NCI-H345 (cell line): ENCODE measurements around the gene TAS2R14.

Experiments used
- DNase-seq: peaks from one replicate; lab custom pipeline; 2025; lab: John Stamatoyannopoulos, UW

Gene TAS2R14, protein sequence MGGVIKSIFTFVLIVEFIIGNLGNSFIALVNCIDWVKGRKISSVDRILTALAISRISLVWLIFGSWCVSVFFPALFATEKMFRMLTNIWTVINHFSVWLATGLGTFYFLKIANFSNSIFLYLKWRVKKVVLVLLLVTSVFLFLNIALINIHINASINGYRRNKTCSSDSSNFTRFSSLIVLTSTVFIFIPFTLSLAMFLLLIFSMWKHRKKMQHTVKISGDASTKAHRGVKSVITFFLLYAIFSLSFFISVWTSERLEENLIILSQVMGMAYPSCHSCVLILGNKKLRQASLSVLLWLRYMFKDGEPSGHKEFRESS

DNA sequence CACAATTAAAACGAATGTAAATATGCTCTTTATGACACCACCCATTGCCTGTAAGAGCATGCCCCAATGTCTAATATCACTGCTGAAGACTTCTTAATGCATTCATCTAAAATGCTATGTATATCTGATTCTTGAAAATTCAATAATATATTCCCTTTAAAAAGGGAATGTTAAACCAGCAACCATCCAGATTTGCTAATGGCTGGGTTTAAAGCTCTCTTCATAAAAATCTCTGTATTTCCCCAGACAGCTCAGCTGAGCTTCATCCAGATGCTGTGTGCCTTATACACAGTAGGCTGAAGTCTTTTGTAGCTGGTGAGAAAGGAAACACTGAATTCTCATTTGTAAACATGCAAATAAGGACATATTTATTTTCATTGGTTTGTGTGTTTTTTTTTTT, at the start of gene TAS2R14:
Gene TAS2R14, minus strand, starts transcription at position 101 of the 400 bp plus-strand sequence. Its CDS starts 56 bp downstream, at position 45.
- DNase-seq = no peak

DNA sequence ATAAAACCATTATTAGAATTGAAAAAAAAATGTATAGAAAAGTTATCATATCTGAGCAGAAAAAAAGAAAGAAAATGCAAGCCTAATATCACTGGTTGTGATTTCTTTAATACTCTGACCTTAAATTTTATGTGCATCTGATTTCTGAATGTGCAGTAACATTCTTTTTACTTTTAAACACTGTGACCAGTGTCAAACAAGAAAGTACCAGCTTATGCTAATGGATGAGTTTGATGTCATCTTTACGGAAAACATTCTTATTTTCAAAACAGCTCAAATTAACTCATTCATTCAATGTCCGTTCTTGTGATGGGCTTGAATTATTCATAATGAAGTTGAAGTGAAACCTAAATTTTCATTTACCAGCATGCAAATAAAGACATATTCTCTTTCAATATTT, 47.7 kb upstream of the TAS2R14 start, which contains the start of gene TAS2R50:
Gene TAS2R50, minus strand, starts transcription at position 101 of the 400 bp plus-strand sequence. Its CDS starts 52 bp downstream, at position 49.
- DNase-seq = no peak

DNA sequence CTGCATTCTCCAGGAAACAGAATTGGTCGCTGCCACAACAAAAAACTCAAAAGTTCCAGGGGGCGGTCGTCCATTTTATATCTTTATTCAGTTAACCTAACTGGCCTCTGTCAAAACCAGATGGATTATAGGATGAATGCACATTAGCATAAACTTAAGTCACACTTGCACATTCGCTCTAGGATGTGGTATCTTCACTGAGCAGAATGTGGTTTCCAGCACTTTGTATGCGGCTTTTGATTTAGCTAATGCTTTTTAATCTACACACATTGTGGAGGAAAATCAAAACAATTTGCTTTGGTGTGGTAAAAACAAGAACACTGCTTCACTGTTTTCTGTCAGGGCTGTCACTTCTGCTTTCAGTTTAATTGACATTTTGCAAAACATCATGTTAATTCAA, 43.2 kb upstream of the TAS2R14 start:
- no peak for DNase-seq

DNA sequence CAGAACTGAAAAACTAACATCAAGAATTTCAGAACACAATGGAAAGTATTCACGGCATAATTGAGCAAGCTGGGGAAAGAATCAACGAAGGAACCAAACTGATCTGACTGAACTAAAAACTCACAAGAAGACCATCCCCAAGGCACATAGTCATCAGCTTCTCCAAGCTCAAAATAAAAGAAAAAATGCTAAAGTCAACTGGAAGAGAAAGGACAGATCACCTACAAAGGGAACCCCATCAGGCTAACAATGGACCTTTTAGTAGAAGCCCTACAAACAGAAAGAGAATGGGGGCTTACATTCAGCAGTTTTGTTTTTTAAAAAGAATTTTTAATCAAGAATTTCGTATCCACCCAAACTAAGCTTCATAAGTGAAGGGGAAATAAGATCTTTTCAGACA, 35.9 kb upstream of the TAS2R14 start:
- no peak for DNase-seq

DNA sequence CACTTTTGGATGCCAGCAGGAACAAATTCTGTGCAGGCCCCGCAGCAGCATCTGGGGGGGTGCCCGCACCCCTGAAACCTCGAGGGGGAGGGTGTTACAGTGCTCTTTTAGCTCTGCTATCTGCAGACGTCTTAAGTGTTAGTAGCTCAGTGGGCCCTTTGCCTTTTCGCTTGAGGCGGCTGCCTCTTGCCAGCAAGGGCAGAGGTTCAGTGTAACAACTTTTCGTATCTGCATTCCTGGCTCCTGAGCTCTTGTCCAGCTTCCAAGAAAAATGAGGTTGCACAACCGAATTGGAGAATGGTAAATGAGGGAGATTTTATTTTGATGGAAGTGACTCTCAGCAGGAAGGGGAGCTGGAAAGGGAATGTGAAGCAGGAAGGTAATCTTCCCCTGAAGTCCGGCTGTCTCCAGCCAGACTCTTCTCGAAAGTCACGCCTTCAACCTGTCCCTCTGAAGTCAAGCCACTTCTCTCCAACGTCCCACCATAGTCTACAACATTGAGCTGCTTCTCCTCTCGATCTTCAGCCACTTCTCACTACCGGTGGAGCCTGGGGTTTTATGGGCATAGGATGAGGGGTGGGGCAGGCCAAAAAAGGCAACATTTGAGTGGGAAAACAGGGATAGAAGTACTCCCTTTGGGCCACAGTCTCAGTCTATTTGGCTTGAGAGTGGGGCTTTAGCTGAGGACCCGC, 29.8 kb upstream of the TAS2R14 start:
- DNase-seq = no peak

DNA sequence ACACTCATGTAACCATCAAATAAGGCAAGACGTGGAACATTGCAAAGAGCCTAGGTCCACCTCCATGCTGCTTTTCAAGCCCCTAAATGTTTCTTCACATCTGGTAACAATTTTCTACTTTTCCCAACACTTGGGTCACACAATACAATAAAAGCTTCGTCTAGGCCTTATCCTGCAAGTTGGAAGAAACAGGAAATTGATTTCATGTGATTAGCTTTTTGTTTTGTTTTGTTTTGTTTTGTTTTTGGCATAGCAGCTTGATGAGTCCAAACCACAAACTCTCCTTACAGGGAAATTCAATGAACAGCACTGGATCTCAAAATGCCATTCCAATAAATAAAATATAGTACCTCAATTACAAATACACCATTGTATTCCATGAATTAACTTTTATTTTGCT, 28.3 kb upstream of the TAS2R14 start:
- no peak for DNase-seq

DNA sequence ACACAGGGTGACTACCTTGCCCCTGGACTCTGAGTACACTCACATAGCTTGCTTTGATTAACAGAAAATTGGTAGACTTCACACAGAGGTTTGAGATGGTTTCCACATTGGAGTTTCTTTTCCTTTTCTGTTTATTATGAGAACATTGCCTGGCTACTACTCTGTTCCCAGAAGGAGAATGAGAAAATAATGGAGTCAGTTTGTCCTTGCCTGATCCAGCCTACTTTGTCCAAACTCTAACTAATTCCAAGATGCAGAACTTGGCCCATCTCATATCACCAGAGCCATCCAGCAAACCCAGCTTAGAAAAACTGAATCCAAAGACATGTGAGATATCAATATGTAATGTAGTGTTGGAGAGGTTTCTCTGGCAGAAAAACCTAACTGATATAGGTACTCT, 27.3 kb upstream of the TAS2R14 start:
- DNase-seq = no peak

DNA sequence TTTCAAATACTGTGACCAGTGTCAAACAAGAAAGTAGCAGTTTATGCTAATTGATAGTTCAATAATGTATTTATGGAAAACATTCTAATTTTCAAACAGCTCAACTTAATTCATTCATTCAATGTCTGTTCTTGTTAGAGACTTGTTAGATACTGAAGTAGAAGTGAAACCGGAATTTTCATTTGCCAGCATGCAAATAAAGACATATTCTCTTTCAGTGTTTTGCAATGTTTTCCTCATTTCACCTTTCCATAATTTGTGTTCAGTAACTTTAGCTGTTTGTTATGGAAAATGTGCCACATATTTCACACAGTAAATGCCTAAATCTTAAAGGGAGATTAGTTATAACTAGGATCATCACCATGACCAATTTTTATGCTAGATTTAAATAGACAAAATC, 26.4 kb upstream of the TAS2R14 start:
- DNase-seq = no peak

DNA sequence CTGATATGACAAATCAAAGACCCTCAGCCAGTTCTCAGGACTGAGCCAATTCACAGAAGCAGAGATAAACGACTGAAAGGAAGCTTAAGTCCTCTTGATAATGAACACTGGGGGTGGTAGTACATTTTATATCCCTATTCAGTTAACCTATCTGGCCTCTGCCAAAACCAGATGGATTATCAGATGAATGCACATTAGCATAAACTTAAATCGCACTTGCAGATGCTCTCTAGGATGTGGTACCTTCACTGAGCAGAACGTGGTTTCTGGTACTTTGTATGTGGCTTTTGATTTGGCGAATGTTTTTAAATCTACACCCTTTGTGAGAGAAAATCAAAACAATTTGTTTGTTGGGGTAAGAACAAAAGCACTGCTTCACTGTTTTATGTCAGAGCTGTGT, 21.1 kb upstream of the TAS2R14 start:
- DNase-seq = no peak

DNA sequence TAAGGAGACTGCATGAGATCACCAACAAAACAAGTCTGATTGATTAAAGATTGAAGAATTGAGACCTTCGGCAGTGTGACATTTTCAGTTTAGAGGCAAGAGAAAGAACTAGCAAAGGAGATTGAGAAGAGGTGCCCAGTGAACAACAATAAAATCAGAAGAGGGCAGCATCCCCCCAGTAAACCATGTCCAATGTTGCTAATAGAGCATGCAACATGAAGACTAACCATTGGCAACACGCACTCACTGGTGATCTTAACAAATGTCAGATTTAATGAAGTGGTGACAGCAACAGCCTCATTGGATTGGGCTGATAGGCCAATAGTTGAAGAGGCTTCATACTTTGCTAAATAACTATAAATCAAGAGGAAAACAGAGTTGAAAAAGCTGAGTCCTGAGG, 20.7 kb upstream of the TAS2R14 start:
- no peak for DNase-seq

DNA sequence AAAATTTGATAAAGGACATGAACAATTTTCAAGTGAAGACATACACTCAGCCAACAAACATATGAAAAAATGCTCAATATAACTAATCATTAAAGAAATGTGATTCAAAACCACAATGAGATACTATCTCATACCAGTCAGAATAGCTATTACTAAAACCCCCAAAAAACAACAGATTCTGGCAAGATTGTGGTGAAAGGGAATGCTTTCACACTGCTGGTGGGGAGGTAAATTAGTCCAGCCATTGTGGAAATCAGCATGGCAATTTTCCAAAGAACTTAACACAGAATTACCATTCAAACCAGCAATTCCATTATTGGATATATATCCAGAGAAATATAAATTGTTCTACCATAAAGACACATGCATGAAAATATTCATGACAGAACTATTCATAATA, 18.7 kb upstream of the TAS2R14 start:
- no peak for DNase-seq

DNA sequence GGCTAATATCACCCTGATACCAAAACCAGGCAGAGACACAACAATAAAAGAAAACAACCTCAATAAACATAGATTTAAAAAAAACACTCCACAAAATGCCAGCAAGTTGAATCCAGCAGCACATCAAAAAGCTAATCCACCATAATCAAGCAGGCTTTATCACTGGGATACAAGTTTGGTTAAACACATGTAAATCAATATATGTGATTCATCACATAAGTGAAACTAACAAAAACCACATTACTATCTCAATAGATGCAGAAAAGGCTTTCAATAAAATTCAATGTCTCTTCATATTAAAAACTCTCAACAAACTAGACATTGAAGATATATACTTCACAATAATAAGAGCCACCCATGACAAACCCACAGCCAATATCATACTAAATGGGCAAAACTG, 17.0 kb upstream of the TAS2R14 start:
- DNase-seq = no peak

DNA sequence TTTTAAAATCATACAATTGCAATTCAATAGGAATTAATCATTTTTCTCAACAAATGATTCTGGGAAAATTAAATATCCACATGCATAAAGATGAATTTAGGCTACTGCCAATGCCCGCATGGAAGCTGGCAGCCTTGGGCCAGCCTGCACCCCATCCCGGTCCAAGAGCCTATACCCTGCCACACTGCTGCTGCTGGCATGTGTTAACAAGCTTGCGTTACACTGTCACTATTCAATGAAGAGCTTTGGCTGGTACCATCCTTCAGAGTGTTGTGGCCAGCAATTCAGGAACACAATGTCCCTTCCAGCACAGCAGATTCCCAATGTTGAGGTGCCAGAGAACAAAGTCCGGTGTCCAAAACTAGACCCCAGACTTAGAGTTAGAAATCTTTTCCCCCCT, 13.6 kb upstream of the TAS2R14 start:
- no peak for DNase-seq

DNA sequence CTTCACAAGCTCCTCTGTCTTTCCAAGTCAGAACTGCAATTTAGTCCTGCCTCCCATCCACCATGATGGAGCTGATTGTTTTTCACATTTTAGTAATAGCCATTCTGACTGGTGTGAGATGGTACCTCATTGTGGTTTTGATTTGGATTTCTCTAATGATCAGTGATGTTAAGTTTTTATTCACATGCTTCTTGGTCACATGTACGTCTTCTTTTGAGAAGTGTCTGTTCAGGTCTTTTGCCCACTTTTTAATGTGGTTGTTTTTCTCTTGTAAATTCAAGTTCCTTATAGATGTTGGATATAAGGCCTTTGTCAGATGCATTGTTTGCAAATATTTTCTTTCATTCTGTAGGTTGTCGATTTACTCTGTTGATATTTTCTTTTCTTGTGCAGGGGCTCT, 4.1 kb upstream of the TAS2R14 start:
- no peak for DNase-seq

DNA sequence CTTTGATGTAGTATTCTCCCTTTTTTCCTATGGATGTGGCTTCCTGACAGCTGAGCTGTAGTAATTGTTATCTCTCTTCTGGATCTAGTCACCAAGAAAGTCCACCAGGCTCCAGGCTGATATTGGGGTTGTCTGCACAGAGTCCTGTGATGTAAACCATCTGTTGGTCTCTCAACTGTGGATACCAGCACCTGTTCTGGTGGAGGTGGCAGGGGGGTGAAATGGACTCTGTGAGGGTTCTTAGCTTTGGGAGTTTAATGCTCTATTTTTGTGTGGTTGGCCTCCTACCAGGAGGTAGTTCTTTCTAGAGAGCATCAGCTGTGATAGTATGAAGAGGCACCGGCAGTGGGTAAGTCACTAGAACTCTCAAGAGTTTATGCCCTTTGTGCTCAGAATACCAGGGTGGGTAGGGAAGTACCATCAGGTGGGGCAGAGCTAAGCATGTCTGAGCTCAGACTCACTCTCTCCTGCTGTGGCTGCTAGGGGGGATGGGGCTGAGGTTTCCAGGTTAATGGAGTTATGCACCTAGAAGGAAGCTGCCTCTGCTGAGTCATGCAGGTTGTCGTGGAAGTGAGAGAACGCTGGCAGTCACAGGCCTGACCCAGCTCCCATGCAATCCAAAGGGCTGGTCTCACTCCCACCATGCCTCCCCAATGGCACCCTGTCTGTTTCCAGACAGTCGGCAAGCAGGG, 3.0 kb upstream of the TAS2R14 start:
- no peak for DNase-seq

DNA sequence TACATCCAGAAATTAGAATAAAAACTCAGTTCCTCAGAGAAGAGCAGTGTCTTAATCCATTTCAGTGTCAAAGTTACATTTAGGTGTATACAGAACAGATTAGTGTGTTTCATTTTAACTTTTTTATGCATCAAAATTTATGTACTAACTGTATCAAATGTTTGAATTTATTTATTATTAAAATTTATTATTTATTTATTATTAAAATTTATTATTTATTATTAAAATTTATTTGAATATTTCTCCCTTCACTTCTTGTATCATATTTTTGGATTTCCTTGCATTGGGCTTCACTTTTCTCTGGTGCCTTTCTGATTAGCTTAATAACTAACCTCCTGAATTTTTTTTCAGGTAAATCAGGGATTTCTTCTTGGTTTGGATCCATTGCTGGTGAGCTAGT, 2.3 kb upstream of the TAS2R14 start:
- DNase-seq = no peak

DNA sequence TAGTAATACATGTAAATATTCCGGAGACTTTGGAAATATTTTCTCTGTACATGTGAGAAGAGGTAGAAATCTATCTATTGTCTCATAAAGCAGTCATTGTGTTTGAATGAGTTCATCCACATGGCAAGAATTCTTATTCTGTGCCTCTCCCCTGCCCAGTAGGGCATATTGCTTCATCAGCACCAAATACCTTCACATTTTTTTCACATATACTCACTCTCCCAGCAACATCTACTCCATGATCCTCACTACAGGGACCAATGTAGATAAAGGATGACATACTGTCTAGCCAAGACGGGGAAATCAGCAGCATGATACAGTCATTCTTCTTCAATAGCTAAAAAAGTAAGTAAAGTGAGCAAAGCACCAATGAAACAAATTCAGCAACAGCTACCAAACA, 1.3 kb upstream of the TAS2R14 start:
- DNase-seq = no peak

DNA sequence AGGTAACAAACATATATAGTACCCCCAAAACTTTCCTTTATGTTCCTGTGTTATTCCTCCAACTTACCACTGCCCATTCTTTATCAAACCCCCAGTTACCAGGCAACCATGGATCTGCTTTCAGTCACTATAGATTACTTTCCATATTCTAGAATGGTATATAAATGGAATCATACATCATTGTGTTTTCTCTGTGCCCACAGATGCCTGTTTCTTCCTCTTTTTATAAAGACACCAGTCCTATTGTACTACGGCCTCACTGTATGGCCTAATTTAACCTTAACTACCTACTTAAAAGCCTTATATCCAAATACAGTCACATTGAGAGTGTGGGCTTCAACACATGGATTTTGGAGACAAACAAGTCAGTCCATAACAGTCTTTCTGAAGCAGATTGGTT, 2.6 kb downstream of the TAS2R14 start:
- DNase-seq = no peak

DNA sequence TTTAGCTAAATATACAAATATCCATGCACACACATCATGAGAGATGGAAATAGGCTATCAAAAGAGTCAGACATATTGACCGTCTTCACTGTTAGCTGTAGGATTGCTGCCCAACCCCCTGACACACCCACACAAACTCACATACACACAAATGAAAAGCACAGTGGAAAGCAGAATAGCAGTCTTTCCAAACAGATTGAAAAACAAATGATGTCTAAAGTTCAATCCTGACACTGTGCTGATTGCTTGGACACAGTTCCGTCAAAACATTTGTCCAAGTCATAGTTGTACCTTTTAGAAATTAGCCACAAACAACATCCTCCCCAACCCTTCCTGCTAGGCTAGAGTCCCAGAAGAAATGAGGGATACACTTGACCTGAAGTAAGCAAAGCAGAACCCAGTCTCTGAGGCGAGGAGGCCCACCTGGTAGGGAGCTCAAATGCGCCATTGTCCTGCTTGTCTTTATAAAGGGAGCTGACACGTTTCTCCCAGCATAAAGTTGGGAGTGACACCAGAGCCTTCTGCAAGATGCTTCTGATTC, 10.2 kb downstream of the TAS2R14 start, which contains the start of gene PRH2:
Gene PRH2, plus strand, starts transcription at position 491 of the 541 bp plus-strand sequence. Its CDS starts 38 bp downstream, at position 529.
- no peak for DNase-seq

DNA sequence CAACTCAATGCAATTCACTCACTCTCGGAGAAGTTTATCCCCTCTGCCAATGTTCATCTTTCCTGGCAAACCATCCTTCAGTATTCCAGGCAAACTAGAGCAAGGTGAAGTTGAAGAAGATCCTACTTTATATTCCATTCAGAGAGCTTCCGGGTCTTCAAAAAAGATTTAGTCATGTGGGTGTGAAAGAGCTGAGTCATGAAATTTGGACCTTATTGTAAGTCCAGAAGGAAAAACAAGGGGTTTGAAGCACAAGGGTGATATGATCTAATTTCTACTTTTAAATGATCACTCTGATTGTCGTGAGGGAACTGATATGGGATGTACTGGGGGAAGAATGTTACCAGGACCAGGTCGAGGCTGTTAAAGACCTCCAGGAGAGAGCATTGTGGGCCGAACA, 12.8 kb downstream of the TAS2R14 start:
- no peak for DNase-seq

DNA sequence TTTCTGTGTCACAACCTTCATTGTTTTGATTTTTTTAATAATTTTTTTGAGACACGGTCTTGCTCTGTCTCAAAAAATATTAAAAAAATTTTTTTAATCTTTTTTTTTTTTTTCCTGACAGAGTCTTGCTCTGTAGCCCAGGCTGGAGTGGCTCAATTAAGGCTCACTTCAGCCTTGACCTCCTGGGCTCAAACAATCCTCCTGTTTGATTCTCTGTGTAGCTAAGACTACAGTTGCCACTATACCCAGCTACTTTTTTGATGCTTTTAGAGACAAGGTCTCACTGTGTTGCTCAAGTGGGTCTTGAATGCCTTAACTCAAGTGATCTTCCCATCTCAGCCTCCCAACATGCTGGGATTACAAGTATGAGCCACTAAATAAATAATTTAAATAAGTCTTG, 19.3 kb downstream of the TAS2R14 start:
- DNase-seq = no peak

DNA sequence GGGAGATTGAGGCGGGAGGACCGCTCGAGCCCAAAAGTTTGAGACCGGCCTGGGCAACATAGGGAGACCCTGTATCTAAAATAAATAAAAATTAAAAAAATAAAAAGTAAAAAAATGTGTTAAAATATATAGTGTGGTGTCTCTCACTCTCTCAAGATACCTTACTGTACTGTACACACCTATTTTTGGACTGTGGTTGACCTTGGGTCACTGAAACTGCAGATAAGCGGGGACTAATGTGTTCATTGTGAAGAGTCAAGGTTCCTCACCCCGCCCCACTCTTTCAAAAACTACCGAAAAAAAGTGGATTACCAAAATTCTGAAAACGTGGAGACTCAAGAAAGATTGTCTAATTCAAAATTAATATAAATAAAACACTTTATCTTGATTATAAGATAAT, 28.7 kb downstream of the TAS2R14 start:
- no peak for DNase-seq

DNA sequence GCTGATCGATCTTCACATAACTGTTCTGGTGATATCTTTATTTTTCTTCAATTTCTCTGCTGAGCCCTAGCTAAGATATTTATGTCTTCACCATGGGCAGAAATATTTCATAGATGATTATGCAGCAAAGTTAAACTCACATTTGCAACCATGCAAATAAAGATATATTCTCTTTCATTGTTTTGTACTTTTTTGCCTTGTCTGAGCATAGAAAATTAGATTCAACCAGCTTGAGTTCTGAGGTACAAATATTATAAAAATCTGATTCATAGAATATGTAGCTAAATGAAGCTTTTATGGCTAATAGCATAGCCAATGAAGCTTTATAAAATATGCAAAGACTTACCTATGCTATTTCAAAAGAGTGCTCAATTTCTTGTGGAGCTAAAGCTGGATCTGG, 29.6 kb downstream of the TAS2R14 start, which contains the start of gene TAS2R13:
Gene TAS2R13, minus strand, starts transcription at position 101 of the 400 bp plus-strand sequence. CDS start 264 bp downstream, outside the sequence.
- no peak for DNase-seq
